ENCODE data around the gene NOXO1.
"Not testable (repeated sequence)": the region's sequence is repeated elsewhere in the genome, so short reads cannot be mapped to it uniquely, and the experiment has no call there.

The NOXO1 gene

GRCh38 chr16:1958715-1959268 is 22.5 kb downstream of the NOXO1 start:
- Mint-ChIP-seq H3K4me3 (peak overlapping the region; percentile 97), H3K27ac (peak overlapping the region; percentile 47), H3K9me3 (no peaks in the 10 kb centered on the region), H3K4me1 (ENCODE audit: low read depth) (peaks cover 30% of the 10 kb centered on the region), H3K27me3 (ENCODE audit: low read depth) (no peaks in the 10 kb centered on the region), H3K36me3 (ENCODE audit: low read depth) (peaks cover 28% of the 10 kb centered on the region)

- peaks cover 24% of the 10 kb centered on the region for H3K36me3 Mint-ChIP-seq (ENCODE audit: low read depth)
- H3K27me3 Mint-ChIP-seq (ENCODE audit: low read depth); H3K4me3 Mint-ChIP-seq; H3K27ac Mint-ChIP-seq; H3K9me3 Mint-ChIP-seq: not testable (repeated sequence)
- peaks cover 26% of the 10 kb centered on the region for H3K4me1 Mint-ChIP-seq (ENCODE audit: low read depth)
Measured at GRCh38 chr16:1958143-1958491, 23.2 kb downstream of the NOXO1 start.

- H3K27me3 Mint-ChIP-seq (ENCODE audit: low read depth); H3K4me3 Mint-ChIP-seq; H3K27ac Mint-ChIP-seq; H3K9me3 Mint-ChIP-seq: not testable (repeated sequence)
- Mint-ChIP-seq H3K4me1 (ENCODE audit: low read depth) (peaks cover 24% of the 10 kb centered on the region), H3K36me3 (ENCODE audit: low read depth) (peaks cover 19% of the 10 kb centered on the region)
Measured at GRCh38 chr16:1957434-1958142, 23.7 kb downstream of the NOXO1 start.

- Mint-ChIP-seq H3K4me1 (ENCODE audit: low read depth) (no peaks in the 10 kb centered on the region), H3K27me3 (ENCODE audit: low read depth) (peaks cover 7% of the 10 kb centered on the region), H3K27ac (no peak overlapping the region), H3K4me3 (no peak overlapping the region), H3K36me3 (ENCODE audit: low read depth) (no peaks in the 10 kb centered on the region), H3K9me3 (no peaks in the 10 kb centered on the region)
Measured at GRCh38 chr16:1953734-1954133, 27.5 kb downstream of the NOXO1 start.

- H3K36me3 Mint-ChIP-seq (ENCODE audit: low read depth) = no peaks in the 10 kb centered on the region
- no peak overlapping the region for H3K27ac Mint-ChIP-seq
- H3K4me1 Mint-ChIP-seq (ENCODE audit: low read depth) = no peaks in the 10 kb centered on the region
- no peak overlapping the region for H3K4me3 Mint-ChIP-seq
- H3K27me3 Mint-ChIP-seq (ENCODE audit: low read depth) = peaks cover 7% of the 10 kb centered on the region
- H3K9me3 Mint-ChIP-seq = no peaks in the 10 kb centered on the region
Measured at GRCh38 chr16:1950559-1950958, 30.7 kb downstream of the NOXO1 start.

- H3K4me1 Mint-ChIP-seq (ENCODE audit: low read depth) = no peaks in the 10 kb centered on the region
- no peaks in the 10 kb centered on the region for H3K9me3 Mint-ChIP-seq
- no peaks in the 10 kb centered on the region for H3K36me3 Mint-ChIP-seq (ENCODE audit: low read depth)
- no peak overlapping the region for H3K4me3 Mint-ChIP-seq
- H3K27me3 Mint-ChIP-seq (ENCODE audit: low read depth) = peaks cover 7% of the 10 kb centered on the region
- H3K27ac Mint-ChIP-seq = no peak overlapping the region
Measured at GRCh38 chr16:1950047-1950446, 31.2 kb downstream of the NOXO1 start.

- Mint-ChIP-seq H3K4me3 (no peak overlapping the region), H3K9me3 (no peaks in the 10 kb centered on the region), H3K36me3 (ENCODE audit: low read depth) (no peaks in the 10 kb centered on the region), H3K27ac (no peak overlapping the region), H3K27me3 (ENCODE audit: low read depth) (peaks cover 7% of the 10 kb centered on the region), H3K4me1 (ENCODE audit: low read depth) (peaks cover under 1% of the 10 kb centered on the region)
Measured at GRCh38 chr16:1949507-1949906, 31.8 kb downstream of the NOXO1 start.

GRCh38 chr16:1947369-1947670 is 33.9 kb downstream of the NOXO1 start:
- no peaks in the 10 kb centered on the region for H3K9me3 Mint-ChIP-seq
- peaks cover 2% of the 10 kb centered on the region for H3K27me3 Mint-ChIP-seq (ENCODE audit: low read depth)
- no peak overlapping the region for H3K4me3 Mint-ChIP-seq
- peaks cover 6% of the 10 kb centered on the region for H3K4me1 Mint-ChIP-seq (ENCODE audit: low read depth)
- no peak overlapping the region for H3K27ac Mint-ChIP-seq
- H3K36me3 Mint-ChIP-seq (ENCODE audit: low read depth) = no peaks in the 10 kb centered on the region

- no peaks in the 10 kb centered on the region for H3K9me3 Mint-ChIP-seq
- H3K4me1 Mint-ChIP-seq (ENCODE audit: low read depth) = peaks cover 11% of the 10 kb centered on the region
- H3K27me3 Mint-ChIP-seq (ENCODE audit: low read depth) = no peaks in the 10 kb centered on the region
- no peaks in the 10 kb centered on the region for H3K36me3 Mint-ChIP-seq (ENCODE audit: low read depth)
- H3K27ac Mint-ChIP-seq = no peak overlapping the region
- no peak overlapping the region for H3K4me3 Mint-ChIP-seq
Measured at GRCh38 chr16:1946495-1947368, 34.5 kb downstream of the NOXO1 start.

- Mint-ChIP-seq H3K27ac (no peak overlapping the region), H3K4me1 (ENCODE audit: low read depth) (peaks cover 17% of the 10 kb centered on the region), H3K36me3 (ENCODE audit: low read depth) (peaks cover 1% of the 10 kb centered on the region), H3K4me3 (no peak overlapping the region), H3K9me3 (no peaks in the 10 kb centered on the region), H3K27me3 (ENCODE audit: low read depth) (no peaks in the 10 kb centered on the region)
Measured at GRCh38 chr16:1945559-1946391, 35.5 kb downstream of the NOXO1 start.

- Mint-ChIP-seq H3K27ac (peak overlapping the region; percentile 80), H3K27me3 (ENCODE audit: low read depth) (no peaks in the 10 kb centered on the region), H3K9me3 (no peaks in the 10 kb centered on the region), H3K36me3 (ENCODE audit: low read depth) (peaks cover 1% of the 10 kb centered on the region), H3K4me1 (ENCODE audit: low read depth) (peaks cover 17% of the 10 kb centered on the region), H3K4me3 (peak overlapping the region; percentile 84)
Measured at GRCh38 chr16:1944612-1945199, 36.6 kb downstream of the NOXO1 start.

GRCh38 chr16:1942810-1943726 is 38.2 kb downstream of the NOXO1 start, which contains the start of gene MSRB1:
TSS of gene MSRB1 (minus strand) at chr16:1943199. CDS start at chr16:1943156, 43 bp downstream.
- Mint-ChIP-seq H3K27me3 (ENCODE audit: low read depth) (no peaks in the 10 kb centered on the region), H3K9me3 (no peaks in the 10 kb centered on the region), H3K36me3 (ENCODE audit: low read depth) (peaks cover 5% of the 10 kb centered on the region), H3K4me1 (ENCODE audit: low read depth) (peaks cover 17% of the 10 kb centered on the region), H3K27ac (peak within 1 kb of the TSS; percentile 80), H3K4me3 (peak within 1 kb of the TSS; percentile 84)

GRCh38 chr16:1942047-1942809 is 39.0 kb downstream of the NOXO1 start:
- Mint-ChIP-seq H3K4me1 (ENCODE audit: low read depth) (peaks cover 17% of the 10 kb centered on the region), H3K27ac (peak overlapping the region; percentile 80)

More at GRCh38 chr16:1942047-1942809, 39.0 kb downstream of the NOXO1 start:
- Mint-ChIP-seq H3K4me3 (peak overlapping the region; percentile 84), H3K27me3 (ENCODE audit: low read depth) (no peaks in the 10 kb centered on the region), H3K36me3 (ENCODE audit: low read depth) (peaks cover 7% of the 10 kb centered on the region), H3K9me3 (no peaks in the 10 kb centered on the region)

Data from T-helper 1 cell treated with Interleukin-12 subunit alpha and Interleukin-12 subunit beta and Interleukin-4 antibody, amounts not matched to agents 30 μg/mL and 1 μg/mL, for 36 hours (primary cell).